ENCODE data around the gene SEPTIN8. TPM values are rescaled to one million over a fixed set of nuclear protein-coding genes. Genes with fewer than 3 reads are reported as not detected.
A peak's percentile ranks its signal among the peaks of the same experiment; 100 is the strongest.
"Not testable (repeated sequence)": the region's sequence is repeated elsewhere in the genome, so short reads cannot be mapped to it uniquely, and the experiment has no call there.

SEPTIN8 gene
- total and polyA plus RNA-seq, 4 experiments from 2014 or later, result 1.1 to 13.8 (median 8.0) TPM

DNA sequence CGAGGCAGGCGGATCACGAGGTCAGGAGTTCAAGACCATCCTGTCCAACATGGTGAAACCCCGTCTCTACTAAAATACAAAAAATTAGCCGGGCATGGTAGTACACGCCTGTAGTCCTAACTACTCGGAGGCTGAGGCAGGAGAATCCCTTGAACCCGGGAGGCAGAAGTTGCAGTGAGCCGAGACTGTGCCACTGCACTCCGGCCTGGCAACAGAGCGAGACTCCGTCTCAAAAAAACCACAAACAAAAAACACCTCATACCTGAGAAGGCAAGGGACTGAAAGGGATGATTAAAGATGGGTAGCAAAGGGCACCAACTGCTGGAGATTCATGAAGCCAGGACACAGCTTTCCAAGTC is 29.7 kb upstream of the SEPTIN8 start:
- H3K36me3 ChIP-seq (ENCODE audit: insufficient read depth, low read length); H3K4me3 Mint-ChIP-seq; H3K27ac ChIP-seq (ENCODE audit: low read depth, low read length); H3K9me3 ChIP-seq (ENCODE audit: control insufficient read depth in 1 of 2, low read length in 2 of 2); intact Hi-C loops (cut with micrococcal nuclease); DNase-seq; H3K36me3 Mint-ChIP-seq; H3K9me3 Mint-ChIP-seq; H3K4me1 Mint-ChIP-seq; H3K4me3 ChIP-seq (ENCODE audit: low read length in 2 of 2); H3K4me1 ChIP-seq (ENCODE audit: insufficient read depth, low read length); H3K27ac Mint-ChIP-seq: not testable (repeated sequence)
- CTCF ChIA-PET (ENCODE audit: partially characterized antibody), result interaction anchor here (1.5 to 2.3 kb wide), 2 partner anchors 13 to 59 kb away, joined by 4 to 14 read pairs; partner anchors contain the start of gene CCNI2
- POLR2A ChIA-PET (ENCODE audit: partially characterized antibody), result interaction anchor here (1.1 kb wide), 1 partner anchor 69 kb away, joined by 5 read pairs; the partner anchor contains the start of gene KIF3A
- H3K27me3 ChIP-seq (ENCODE audit: insufficient read depth, low read length), result peaks cover 12% of the 10 kb centered on the region
- H3K27me3 Mint-ChIP-seq, result peaks cover 32 to 60% of the 10 kb centered on the region in 2 donors

DNA sequence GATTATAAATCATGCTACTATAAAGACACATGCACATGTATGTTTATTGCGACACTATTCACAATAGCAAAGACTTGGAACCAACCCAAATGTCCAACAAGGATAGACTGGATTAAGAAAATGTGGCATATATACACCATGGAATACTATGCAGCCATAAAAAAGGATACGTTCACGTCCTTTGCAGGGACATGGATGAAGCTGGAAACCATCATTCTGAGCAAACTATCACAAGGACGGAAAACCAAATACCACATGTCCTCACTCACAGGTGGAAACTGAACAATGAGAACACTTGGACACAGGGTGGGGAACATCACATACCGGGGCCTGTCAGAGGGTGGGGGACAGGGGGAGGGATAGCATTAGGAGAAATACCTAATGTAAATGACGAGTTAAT is 28.8 kb upstream of the SEPTIN8 start:
- H3K9me3 Mint-ChIP-seq; H3K4me1 ChIP-seq (ENCODE audit: insufficient read depth, low read length); intact Hi-C loops (cut with micrococcal nuclease); H3K27ac ChIP-seq (ENCODE audit: low read depth, low read length); H3K4me3 ChIP-seq (ENCODE audit: low read length in 2 of 2); H3K9me3 ChIP-seq (ENCODE audit: control insufficient read depth in 1 of 2, low read length in 2 of 2); CTCF ChIA-PET (ENCODE audit: partially characterized antibody); H3K4me3 Mint-ChIP-seq; POLR2A ChIA-PET (ENCODE audit: partially characterized antibody); H3K4me1 Mint-ChIP-seq; H3K27ac Mint-ChIP-seq; DNase-seq; H3K36me3 Mint-ChIP-seq; H3K36me3 ChIP-seq (ENCODE audit: insufficient read depth, low read length): not testable (repeated sequence)
- H3K27me3 Mint-ChIP-seq, result peaks cover 25 to 52% of the 10 kb centered on the region in 2 donors
- H3K27me3 ChIP-seq (ENCODE audit: insufficient read depth, low read length), result peaks cover 14% of the 10 kb centered on the region

DNA sequence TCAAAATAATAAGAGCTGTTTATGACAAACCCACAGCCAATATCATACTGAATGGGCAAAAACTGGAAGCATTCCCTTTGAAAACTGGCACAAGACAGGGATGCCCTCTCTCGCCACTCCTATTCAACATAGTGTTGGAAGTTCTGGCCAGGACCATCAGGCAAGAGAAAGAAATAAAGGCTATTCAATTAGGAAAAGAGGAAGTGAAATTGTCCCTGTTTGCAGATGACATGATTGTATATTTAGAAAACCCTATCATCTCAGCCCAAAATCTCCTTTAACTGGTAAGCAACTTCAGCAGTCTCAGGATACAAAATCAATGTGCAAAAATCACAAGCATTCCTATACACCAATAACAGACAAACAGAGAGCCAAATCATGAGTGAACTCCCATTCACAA is 27.2 kb upstream of the SEPTIN8 start:
- H3K4me1 Mint-ChIP-seq; DNase-seq; H3K27me3 ChIP-seq (ENCODE audit: insufficient read depth, low read length); H3K27ac ChIP-seq (ENCODE audit: low read depth, low read length); intact Hi-C loops (cut with micrococcal nuclease); H3K36me3 Mint-ChIP-seq; H3K4me3 Mint-ChIP-seq; H3K9me3 ChIP-seq (ENCODE audit: control insufficient read depth in 1 of 2, low read length in 2 of 2); H3K36me3 ChIP-seq (ENCODE audit: insufficient read depth, low read length); H3K4me3 ChIP-seq (ENCODE audit: low read length in 2 of 2); POLR2A ChIA-PET (ENCODE audit: partially characterized antibody); H3K27ac Mint-ChIP-seq; H3K4me1 ChIP-seq (ENCODE audit: insufficient read depth, low read length); H3K9me3 Mint-ChIP-seq; CTCF ChIA-PET (ENCODE audit: partially characterized antibody): not testable (repeated sequence)
- peaks cover 25 to 46% of the 10 kb centered on the region in 2 donors for H3K27me3 Mint-ChIP-seq

DNA sequence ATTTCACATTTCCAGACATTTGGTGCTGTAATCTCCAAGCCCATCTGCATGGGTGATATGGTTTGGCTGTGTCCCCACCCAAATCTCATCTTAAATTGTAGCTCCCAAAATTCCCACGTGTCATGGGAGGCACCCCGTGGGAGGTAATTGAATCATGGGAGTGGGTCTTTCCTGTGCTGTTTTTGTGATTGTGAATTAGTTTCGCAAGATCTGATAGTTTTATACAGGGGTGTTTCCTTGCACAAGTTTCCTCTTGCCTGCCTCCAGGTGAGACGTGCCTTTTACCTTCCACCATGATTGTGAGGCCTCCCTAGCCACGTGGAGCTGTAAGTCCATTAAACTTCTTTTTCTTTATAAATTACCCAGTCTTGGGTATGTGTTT is 25.6 kb upstream of the SEPTIN8 start:
- H3K4me3 ChIP-seq (ENCODE audit: low read length in 2 of 2); H3K36me3 ChIP-seq (ENCODE audit: insufficient read depth, low read length); H3K9me3 ChIP-seq (ENCODE audit: control insufficient read depth in 1 of 2, low read length in 2 of 2); H3K4me1 ChIP-seq (ENCODE audit: insufficient read depth, low read length); H3K27ac ChIP-seq (ENCODE audit: low read depth, low read length); H3K4me3 Mint-ChIP-seq; H3K36me3 Mint-ChIP-seq; H3K27me3 ChIP-seq (ENCODE audit: insufficient read depth, low read length); intact Hi-C loops (cut with micrococcal nuclease); H3K9me3 Mint-ChIP-seq; H3K4me1 Mint-ChIP-seq; POLR2A ChIA-PET (ENCODE audit: partially characterized antibody); H3K27ac Mint-ChIP-seq; DNase-seq: not testable (repeated sequence)
- CTCF ChIA-PET (ENCODE audit: partially characterized antibody), result interaction anchor here (1.0 kb wide), 1 partner anchor 15 kb away, joined by 3 read pairs; no protein-coding TSS in a partner anchor
- peaks cover 28 to 40% of the 10 kb centered on the region in 2 donors for H3K27me3 Mint-ChIP-seq

DNA sequence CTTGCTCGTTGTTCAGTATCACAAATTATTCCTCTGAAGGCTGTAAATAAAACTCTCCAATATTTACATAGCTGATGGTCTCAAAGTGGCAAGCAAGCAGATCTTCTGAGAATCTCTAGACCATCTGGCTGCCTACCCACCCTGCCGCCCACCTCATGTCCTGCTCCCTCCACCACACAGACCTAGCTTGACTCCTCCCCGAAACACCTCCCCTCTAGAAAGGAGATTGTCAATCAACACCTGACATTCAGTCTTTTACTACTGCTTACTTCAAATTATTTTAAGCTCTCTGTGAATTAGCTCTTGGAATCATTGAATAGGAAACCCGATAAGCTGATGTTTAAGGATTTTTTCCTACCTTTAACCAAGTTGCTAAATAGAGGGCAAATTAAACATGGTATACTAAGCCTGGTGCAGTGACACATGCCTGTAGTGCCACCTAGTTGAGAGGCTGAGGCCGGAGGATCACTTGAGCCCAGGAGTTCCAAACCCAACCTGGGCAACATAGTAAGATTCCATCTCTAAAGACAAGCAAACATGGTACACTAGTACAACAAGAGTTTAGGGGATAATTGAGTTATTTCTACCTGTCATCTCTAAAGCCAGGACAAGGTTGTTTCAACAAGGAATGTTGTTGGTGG is 25.1 kb upstream of the SEPTIN8 start:
- H3K27ac ChIP-seq (ENCODE audit: low read depth, low read length), result no peak overlapping the region
- H3K36me3 ChIP-seq (ENCODE audit: insufficient read depth, low read length), result no peaks in the 10 kb centered on the region
- H3K4me3 Mint-ChIP-seq, result no peak overlapping the region
- no peaks in the 10 kb centered on the region for H3K4me1 ChIP-seq (ENCODE audit: insufficient read depth, low read length)
- peaks cover 0 to 4% (median 0%) of the 10 kb centered on the region in 8 donors for H3K9me3 Mint-ChIP-seq
- no peak for DNase-seq
- intact Hi-C loops (cut with micrococcal nuclease), result no loop called here
- H3K4me3 ChIP-seq (ENCODE audit: low read length in 2 of 2), result no peak overlapping the region
- ChIA-PET CTCF (ENCODE audit: partially characterized antibody) (interaction anchor here (0.6 to 2.0 kb wide), 5 partner anchors 15 to 1177 kb away, joined by 3 to 6 read pairs (median 4); partner anchors contain the start of gene CCNI2), POLR2A (ENCODE audit: partially characterized antibody) (no interaction called here)
- H3K4me1 Mint-ChIP-seq, result no peaks in the 10 kb centered on the region
- peaks cover 6% of the 10 kb centered on the region for H3K27me3 ChIP-seq (ENCODE audit: insufficient read depth, low read length)
- peak overlapping the region in 1 of 7 donors; percentile 33 for H3K27ac Mint-ChIP-seq
- H3K36me3 Mint-ChIP-seq, result no peaks in the 10 kb centered on the region
- peaks cover 28 to 40% of the 10 kb centered on the region in 2 donors for H3K27me3 Mint-ChIP-seq
- no peaks in the 10 kb centered on the region for H3K9me3 ChIP-seq (ENCODE audit: control insufficient read depth in 1 of 2, low read length in 2 of 2)

DNA sequence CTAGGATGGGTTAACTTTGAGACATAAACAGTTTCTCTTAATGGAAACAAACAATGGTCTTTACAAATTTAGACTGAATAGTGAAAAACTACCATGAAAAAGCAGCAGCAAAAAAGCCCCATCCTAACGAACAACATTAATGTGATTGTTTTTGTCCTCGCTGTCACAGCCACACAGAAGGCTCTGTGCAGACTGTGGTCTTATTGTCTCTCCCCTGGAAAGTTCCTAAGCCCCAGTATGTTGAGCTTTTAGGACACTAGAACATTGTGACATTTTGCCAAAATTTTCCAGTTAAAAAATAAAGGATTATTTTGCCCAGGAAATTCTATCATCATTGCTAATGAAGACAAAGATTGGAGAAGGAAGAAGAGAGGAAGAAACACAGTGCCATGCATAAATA is 23.5 kb upstream of the SEPTIN8 start:
- Histone ChIP-seq H3K9me3 (ENCODE audit: control insufficient read depth in 1 of 2, low read length in 2 of 2) (no peaks in the 10 kb centered on the region), H3K36me3 (ENCODE audit: insufficient read depth, low read length) (no peaks in the 10 kb centered on the region), H3K4me3 (ENCODE audit: low read length in 2 of 2) (no peak overlapping the region), H3K4me1 (ENCODE audit: insufficient read depth, low read length) (no peaks in the 10 kb centered on the region), H3K27me3 (ENCODE audit: insufficient read depth, low read length) (peaks cover 6% of the 10 kb centered on the region), H3K27ac (ENCODE audit: low read depth, low read length) (no peak overlapping the region)
- Mint-ChIP-seq H3K9me3 (peaks cover 0 to 4% (median 0%) of the 10 kb centered on the region in 8 donors), H3K27ac (no peak overlapping the region), H3K4me3 (no peak overlapping the region), H3K36me3 (no peaks in the 10 kb centered on the region), H3K4me1 (no peaks in the 10 kb centered on the region), H3K27me3 (peaks cover 31 to 37% of the 10 kb centered on the region in 2 donors)
- intact Hi-C loops (cut with micrococcal nuclease), result no loop called here
- DNase-seq, result no peak
- ChIA-PET POLR2A (ENCODE audit: partially characterized antibody) (no interaction called here), CTCF (ENCODE audit: partially characterized antibody) (interaction anchor here (0.8 to 2.0 kb wide), 4 partner anchors 16 to 562 kb away, joined by 3 to 6 read pairs (median 4); no protein-coding TSS in a partner anchor)

DNA sequence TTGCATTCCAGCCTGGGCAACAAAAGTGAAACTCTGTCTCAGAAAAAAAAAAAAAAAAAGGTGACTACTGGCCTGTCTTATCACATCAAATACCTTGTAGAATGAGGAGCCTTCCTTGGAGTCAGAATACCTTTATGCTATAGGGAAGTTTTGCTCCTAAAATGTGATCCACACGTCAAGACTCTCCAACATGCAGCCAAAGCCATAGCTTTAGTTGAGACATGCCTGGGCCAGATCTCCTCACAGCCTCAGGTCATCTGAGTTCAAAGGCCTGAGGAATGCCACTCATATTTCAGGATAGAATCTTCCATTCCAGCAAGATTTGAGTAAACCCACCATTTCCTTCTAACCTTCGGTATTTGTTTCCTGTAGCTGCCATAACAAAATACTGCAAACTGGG is 22.4 kb upstream of the SEPTIN8 start:
- H3K4me3 Mint-ChIP-seq, result no peak overlapping the region
- POLR2A ChIA-PET (ENCODE audit: partially characterized antibody), result interaction anchor here (0.6 kb wide), 1 partner anchor 52 kb away, joined by 3 read pairs; no protein-coding TSS in a partner anchor

More for the DNA sequence above, 22.4 kb upstream of the SEPTIN8 start:
- Histone ChIP-seq H3K9me3 (ENCODE audit: control insufficient read depth in 1 of 2, low read length in 2 of 2) (no peaks in the 10 kb centered on the region), H3K27me3 (ENCODE audit: insufficient read depth, low read length) (peaks cover 6% of the 10 kb centered on the region), H3K27ac (ENCODE audit: low read depth, low read length) (no peak overlapping the region), H3K4me3 (ENCODE audit: low read length in 2 of 2) (no peak overlapping the region), H3K4me1 (ENCODE audit: insufficient read depth, low read length) (no peaks in the 10 kb centered on the region), H3K36me3 (ENCODE audit: insufficient read depth, low read length) (no peaks in the 10 kb centered on the region)
- Mint-ChIP-seq H3K9me3 (peaks cover 0 to under 1% (median 0%) of the 10 kb centered on the region in 8 donors), H3K4me1 (no peaks in the 10 kb centered on the region), H3K27me3 (peaks cover 32 to 35% of the 10 kb centered on the region in 2 donors), H3K36me3 (no peaks in the 10 kb centered on the region), H3K27ac (no peak overlapping the region)
- DNase-seq, result no peak
- CTCF ChIA-PET (ENCODE audit: partially characterized antibody), result no interaction called here
- intact Hi-C loops (cut with micrococcal nuclease), result no loop called here

Data from CD4-positive, alpha-beta memory T cell (primary cell).